NK-92 (cell line): ENCODE results near the gene ACAD9.
"Not testable (repeated sequence)": the region's sequence is repeated elsewhere in the genome, so short reads cannot be mapped to it uniquely, and the experiment has no call there.

ENCODE experiments used
- DNase-seq: peaks from one replicate; lab custom pipeline; 2025; ENCODE audit not compliant: unreplicated experiment; lab: John Stamatoyannopoulos, UW

The ACAD9 gene

GRCh38 chr3:128889139-128889894, 9.9 kb downstream of the ACAD9 start:
- DNase-seq = no peak

GRCh38 chr3:128895843-128896697, 16.6 kb downstream of the ACAD9 start:
- no peak for DNase-seq

- DNase-seq = no peak
These were observed 23.0 kb downstream of the ACAD9 start for GRCh38 chr3:128902426-128902825.

GRCh38 chr3:128903501-128903900, 24.1 kb downstream of the ACAD9 start:
- no peak for DNase-seq

- no peak for DNase-seq
These were observed 26.8 kb downstream of the ACAD9 start for GRCh38 chr3:128906031-128906803.

DNA sequence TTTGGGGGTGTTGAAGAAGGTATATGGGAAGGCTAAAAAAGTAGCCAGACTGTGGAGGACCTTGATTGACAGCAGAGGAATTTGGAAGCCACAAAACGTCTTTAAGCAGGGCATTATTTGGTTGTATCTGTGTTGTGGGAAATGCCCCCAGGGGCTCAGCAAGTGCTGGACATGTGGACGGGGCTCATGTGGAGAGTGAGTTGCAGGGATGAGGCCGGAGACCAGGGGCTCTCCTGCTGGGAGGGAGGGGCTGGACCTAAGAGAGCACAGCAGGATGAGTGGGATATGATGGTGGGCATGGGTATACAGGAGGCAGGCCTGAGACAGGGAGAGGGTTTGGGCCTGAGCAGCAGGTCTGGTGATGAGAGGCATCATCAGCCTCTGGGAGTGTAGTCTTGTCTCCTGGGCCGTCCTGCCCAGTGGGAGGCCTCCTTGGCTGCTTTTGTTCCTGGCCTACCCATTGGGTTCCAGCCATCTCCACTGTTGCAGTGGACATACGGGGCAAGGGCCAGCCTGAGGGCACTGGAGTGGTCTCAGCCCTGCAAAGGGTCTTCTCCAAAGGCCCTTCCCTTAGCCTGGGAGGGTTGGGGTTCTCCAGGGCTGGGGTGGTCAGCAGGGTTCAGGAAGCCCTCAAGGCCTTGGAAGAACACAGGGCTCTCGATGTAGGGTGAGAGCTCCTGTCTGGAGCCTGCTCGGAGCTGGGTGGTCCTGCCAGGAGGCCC, 27.5 kb downstream of the ACAD9 start:
- DNase-seq = no peak

DNA sequence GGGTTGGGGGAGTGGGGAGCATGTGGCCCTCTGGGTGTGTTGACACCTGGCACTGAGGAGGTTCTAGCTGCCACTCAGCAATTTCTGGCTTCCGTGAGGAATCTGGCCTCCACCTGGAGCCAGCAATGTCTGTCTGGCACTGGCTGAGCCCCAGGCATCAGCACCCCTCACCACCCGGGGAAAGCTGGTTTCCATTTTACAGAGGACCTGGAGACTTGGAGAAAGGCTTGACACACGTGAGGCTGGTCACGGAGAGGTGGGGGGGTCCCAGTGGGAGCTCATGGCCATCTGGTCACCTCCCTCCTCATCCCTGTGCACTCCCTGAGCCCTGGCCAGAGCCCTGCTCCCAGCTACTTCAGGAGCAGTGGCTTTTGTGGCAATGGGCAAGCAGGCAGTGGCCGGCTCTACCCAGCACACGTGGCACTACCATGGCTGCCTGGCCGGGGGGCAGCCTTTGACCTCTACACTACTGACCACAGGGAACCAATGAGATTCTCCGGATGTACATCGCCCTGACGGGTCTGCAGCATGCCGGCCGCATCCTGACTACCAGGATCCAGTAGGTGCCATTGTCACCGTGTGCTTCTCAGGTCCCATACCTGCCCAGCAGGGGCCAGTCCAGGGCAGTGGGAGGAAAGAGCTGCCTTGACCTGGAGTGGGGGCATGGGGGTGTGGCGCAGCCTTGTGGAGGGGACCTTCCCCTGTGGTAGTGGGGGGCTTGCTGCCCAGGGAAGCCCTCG, 28.5 kb downstream of the ACAD9 start:
- DNase-seq = no peak

DNA sequence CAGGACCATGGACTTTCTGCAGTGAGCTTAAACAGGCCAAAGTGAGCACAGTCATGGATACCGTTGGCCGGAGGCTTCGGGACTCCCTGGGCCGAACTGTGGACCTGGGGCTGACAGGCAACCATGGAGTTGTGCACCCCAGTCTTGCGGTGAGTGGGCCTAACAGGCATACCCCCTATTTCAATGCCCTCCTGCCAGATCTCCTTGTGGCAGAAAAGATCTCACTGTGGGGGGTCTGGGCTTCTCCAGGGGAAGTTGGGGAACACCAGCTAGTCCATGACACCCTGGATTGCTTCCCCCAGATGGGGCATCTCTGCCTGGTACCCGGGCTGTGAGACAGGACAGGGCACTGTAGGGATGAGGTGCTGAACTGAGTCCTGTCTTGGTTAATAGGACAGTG, 29.5 kb downstream of the ACAD9 start:
- DNase-seq = no peak

- DNase-seq = no peak
These were observed 30.6 kb downstream of the ACAD9 start for GRCh38 chr3:128910006-128910405.

- no peak for DNase-seq
These were observed 32.5 kb downstream of the ACAD9 start for GRCh38 chr3:128911911-128912310.

GRCh38 chr3:128914966-128915645, 35.7 kb downstream of the ACAD9 start:
- DNase-seq = no peak

- no peak for DNase-seq
These were observed 37.9 kb downstream of the ACAD9 start for GRCh38 chr3:128917291-128917690.

GRCh38 chr3:128919988-128920387, 40.6 kb downstream of the ACAD9 start:
- DNase-seq = no peak

GRCh38 chr3:128922804-128923459, 43.5 kb downstream of the ACAD9 start:
- no peak for DNase-seq

- no peak for DNase-seq
These were observed 44.2 kb downstream of the ACAD9 start for GRCh38 chr3:128923576-128923975.

- DNase-seq = not testable (repeated sequence)
These were observed 44.6 kb downstream of the ACAD9 start for GRCh38 chr3:128923986-128924385.

GRCh38 chr3:128929364-128929763, 49.9 kb downstream of the ACAD9 start:
- DNase-seq = no peak

DNA sequence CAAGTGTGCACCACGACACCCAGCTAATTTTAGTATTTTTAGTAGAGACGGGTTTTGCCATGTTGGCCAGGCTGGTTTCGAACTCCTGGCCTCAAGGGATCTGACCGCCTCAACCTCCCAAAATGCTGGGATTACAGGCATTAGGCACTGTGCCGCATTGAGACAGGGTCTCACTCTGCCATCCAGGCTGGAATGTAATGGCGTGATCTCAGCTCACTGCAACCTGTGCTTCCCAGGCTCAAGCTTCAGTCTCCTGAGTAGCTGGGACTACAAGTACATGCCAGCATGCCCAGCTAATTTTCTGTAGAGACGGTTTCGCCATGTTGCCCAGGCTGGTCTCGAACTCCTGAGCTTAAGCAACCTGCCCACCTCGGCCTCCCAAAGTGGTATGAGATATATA, 51.6 kb downstream of the ACAD9 start:
- no peak for DNase-seq
